ENCODE results near the gene MIPOL1.

The MIPOL1 gene

DNA sequence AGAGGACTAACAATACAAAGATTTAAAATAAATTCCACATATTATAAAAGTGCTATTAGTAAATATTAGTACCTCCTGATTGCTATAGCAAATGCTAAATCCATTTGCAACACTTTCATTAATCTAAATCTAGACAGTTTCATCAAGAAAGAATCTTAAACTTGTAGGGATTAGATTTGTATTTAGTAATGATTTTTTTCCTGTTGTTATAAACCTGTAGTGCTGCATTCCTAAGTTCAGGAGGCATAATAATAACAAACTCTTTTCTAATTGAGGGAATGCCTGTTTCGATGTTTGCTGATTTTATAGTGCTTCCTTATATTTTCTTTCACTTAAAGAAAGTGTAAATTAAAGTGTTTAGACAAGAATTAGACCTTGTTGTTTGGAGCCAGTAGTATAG, 231.2 kb downstream of the MIPOL1 start:
- H3K4me3 ChIP-seq (ENCODE audit: insufficient read depth, low read length, poor library complexity, severe bottlenecking), result no peak overlapping the region
- H3K79me2 ChIP-seq (ENCODE audit: insufficient read depth, low read length), result no peaks in the 10 kb centered on the region
- no peak overlapping the region for H2AFZ ChIP-seq (ENCODE audit: low read depth, low read length, severe bottlenecking)
- H3K36me3 ChIP-seq (ENCODE audit: low read length), result no peaks in the 10 kb centered on the region
- H3F3A ChIP-seq (ENCODE audit: insufficient read depth), result no peaks in the 10 kb centered on the region
- H3K27me3 ChIP-seq (ENCODE audit: low read length), result no peaks in the 10 kb centered on the region
- H3K4me2 ChIP-seq (ENCODE audit: low read depth, low read length, poor library complexity, severe bottlenecking), result no peak overlapping the region
- H3K9me2 ChIP-seq (replicated peaks; ENCODE audit: insufficient read depth, low read length), result no peaks in the 10 kb centered on the region
- TF ChIP-seq EZH2phosphoT487 (conservative IDR thresholded peaks at IDR 0.05; ENCODE audit: low read length), result no peak
- no peak for TF ChIP-seq CTCF (IDR thresholded peaks at IDR 0.05; ENCODE audit: insufficient read depth, low read length, poor library complexity, severe bottlenecking)
- no peak overlapping the region for H3K27ac ChIP-seq (ENCODE audit: low read depth, low read length)
- no peaks in the 10 kb centered on the region for H3K9me3 ChIP-seq (ENCODE audit: insufficient read depth, low read length)
- no peaks in the 10 kb centered on the region for H4K20me1 ChIP-seq (ENCODE audit: low read depth, low read length)
- no peak overlapping the region for H3K9ac ChIP-seq (ENCODE audit: low read length)

GRCh38 chr14:37429618-37430017, 231.9 kb downstream of the MIPOL1 start:
- Histone ChIP-seq H3K36me3 (ENCODE audit: low read length) (no peaks in the 10 kb centered on the region), H3K27ac (ENCODE audit: low read depth, low read length) (no peak overlapping the region), H2AFZ (ENCODE audit: low read depth, low read length, severe bottlenecking) (no peak overlapping the region), H4K20me1 (ENCODE audit: low read depth, low read length) (no peaks in the 10 kb centered on the region), H3K27me3 (ENCODE audit: low read length) (no peaks in the 10 kb centered on the region), H3K9me2 (replicated peaks; ENCODE audit: insufficient read depth, low read length) (no peaks in the 10 kb centered on the region), H3K4me2 (ENCODE audit: low read depth, low read length, poor library complexity, severe bottlenecking) (no peak overlapping the region), H3F3A (ENCODE audit: insufficient read depth) (no peaks in the 10 kb centered on the region), H3K9me3 (ENCODE audit: insufficient read depth, low read length) (no peaks in the 10 kb centered on the region), H3K4me3 (ENCODE audit: insufficient read depth, low read length, poor library complexity, severe bottlenecking) (no peak overlapping the region), H3K79me2 (ENCODE audit: insufficient read depth, low read length) (no peaks in the 10 kb centered on the region), H3K9ac (ENCODE audit: low read length) (no peak overlapping the region)
- TF ChIP-seq EZH2phosphoT487 (conservative IDR thresholded peaks at IDR 0.05; ENCODE audit: low read length) (no peak), CTCF (IDR thresholded peaks at IDR 0.05; ENCODE audit: insufficient read depth, low read length, poor library complexity, severe bottlenecking) (no peak)

GRCh38 chr14:37434867-37435266, 237.1 kb downstream of the MIPOL1 start:
- H3K27me3 ChIP-seq (ENCODE audit: low read length), result no peaks in the 10 kb centered on the region
- no peaks in the 10 kb centered on the region for H3F3A ChIP-seq (ENCODE audit: insufficient read depth)
- no peaks in the 10 kb centered on the region for H4K20me1 ChIP-seq (ENCODE audit: low read depth, low read length)
- no peak overlapping the region for H3K9ac ChIP-seq (ENCODE audit: low read length)
- TF ChIP-seq EZH2phosphoT487 (conservative IDR thresholded peaks at IDR 0.05; ENCODE audit: low read length) (no peak), CTCF (IDR thresholded peaks at IDR 0.05; ENCODE audit: insufficient read depth, low read length, poor library complexity, severe bottlenecking) (no peak)
- no peaks in the 10 kb centered on the region for H3K9me3 ChIP-seq (ENCODE audit: insufficient read depth, low read length)
- H2AFZ ChIP-seq (ENCODE audit: low read depth, low read length, severe bottlenecking), result no peak overlapping the region
- H3K4me3 ChIP-seq (ENCODE audit: insufficient read depth, low read length, poor library complexity, severe bottlenecking), result no peak overlapping the region
- no peaks in the 10 kb centered on the region for H3K36me3 ChIP-seq (ENCODE audit: low read length)
- no peaks in the 10 kb centered on the region for H3K79me2 ChIP-seq (ENCODE audit: insufficient read depth, low read length)
- no peak overlapping the region for H3K4me2 ChIP-seq (ENCODE audit: low read depth, low read length, poor library complexity, severe bottlenecking)
- H3K27ac ChIP-seq (ENCODE audit: low read depth, low read length), result no peak overlapping the region
- no peaks in the 10 kb centered on the region for H3K9me2 ChIP-seq (replicated peaks; ENCODE audit: insufficient read depth, low read length)

Data from SU-DHL-6 (cell line).